ACHN (cell line): ENCODE data around the gene CLSTN3.
"Not testable (repeated sequence)": the region's sequence is repeated elsewhere in the genome, so short reads cannot be mapped to it uniquely, and the experiment has no call there.

Experiments used
- DNase-seq: peaks from one replicate; pipeline ENCODE4 v3.0.0-alpha.2; 2015
- in situ Hi-C: cut with HindIII; loops from 2 replicates; pipeline ENCODE4 v1.10.0; 2017; ENCODE audit warnings: low sequenced_read_pairs, low pct_ligation_motif_present, low pct_unique_long_range_greater_than_20kb

CLSTN3 gene

DNA sequence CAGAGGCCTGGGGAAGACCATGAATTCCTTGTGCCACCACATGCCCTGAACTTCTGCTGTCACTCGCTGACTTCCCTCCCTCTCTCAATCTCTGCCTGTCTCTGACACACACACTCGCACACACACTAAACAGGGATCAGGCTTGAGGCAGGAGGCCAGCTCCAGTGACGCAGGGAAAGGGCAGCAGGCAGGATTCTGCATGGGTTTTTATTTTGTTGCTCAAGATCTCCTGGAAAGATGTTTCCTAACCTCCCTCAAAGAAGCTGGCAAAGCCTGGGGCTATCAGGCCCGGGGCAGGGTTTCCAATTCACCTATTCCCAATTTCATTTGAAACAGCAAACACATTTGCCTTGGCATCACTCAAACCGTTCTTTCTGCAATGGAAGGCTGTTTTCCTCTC lies 31.6 kb downstream of the CLSTN3 start:
- in situ Hi-C loops: no loop called here
- no peak for DNase-seq

DNA sequence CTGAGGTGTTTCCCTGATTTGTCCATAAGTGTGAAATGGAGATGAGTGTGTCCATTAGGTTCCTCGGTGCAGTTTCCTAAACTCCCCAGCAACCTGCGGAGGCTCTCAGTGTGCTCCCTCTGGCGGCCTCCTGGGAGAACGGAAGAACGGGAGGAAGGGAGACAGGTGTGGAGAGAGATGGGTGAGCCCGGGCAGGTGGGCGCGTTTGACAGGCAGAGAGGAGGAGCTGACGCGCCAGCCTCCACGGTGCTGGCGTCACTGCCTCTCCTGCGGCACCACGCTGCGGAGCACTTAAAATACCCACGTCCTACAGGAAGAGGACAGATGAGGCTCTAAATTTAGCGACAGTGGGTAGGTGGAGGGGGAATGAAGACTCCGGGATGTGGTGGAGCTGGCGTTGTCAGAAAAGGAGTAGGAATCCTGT lies 32.5 kb downstream of the CLSTN3 start:
- in situ Hi-C loops: no loop called here
- no peak for DNase-seq

DNA sequence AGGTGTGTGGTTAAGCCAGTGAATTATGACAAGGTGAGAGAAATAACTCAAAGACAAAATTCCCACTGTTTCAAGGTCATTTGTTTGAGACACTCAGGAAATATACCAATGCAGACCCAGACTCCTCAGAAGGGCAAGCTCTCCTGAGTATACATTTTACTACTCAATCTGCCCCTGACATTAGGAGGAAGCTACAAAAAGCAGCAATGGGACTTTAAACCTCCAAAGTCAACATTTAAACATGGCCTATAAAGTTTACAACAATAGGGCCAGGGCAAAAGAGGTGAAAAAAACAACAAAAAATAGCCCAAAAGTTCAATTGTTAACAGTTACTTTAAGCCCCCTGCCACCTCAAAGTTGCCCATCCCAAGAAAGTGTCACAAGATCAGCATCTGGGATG lies 39.8 kb downstream of the CLSTN3 start:
- no peak for DNase-seq
- in situ Hi-C loops: no loop called here

DNA sequence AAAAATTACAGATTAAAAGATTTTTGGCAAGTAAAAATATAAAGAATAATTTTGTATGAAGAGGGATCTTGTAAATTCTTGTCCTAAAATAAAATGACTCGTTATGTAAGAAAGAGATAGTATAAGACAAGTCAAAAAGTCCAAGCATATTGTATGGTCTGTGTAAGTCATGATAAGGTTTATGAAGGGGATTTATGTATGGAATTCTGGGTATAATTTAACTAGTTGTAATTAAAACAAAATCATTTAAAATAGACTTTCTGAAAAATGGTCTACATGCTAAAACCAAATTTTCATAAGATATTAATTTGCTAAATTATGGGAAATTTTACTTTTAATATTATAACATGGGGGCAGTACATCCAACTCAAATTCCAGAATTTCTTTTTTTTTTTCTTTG lies 41.7 kb downstream of the CLSTN3 start:
- in situ Hi-C loops: no loop called here
- peak; percentile 18 for DNase-seq

DNA sequence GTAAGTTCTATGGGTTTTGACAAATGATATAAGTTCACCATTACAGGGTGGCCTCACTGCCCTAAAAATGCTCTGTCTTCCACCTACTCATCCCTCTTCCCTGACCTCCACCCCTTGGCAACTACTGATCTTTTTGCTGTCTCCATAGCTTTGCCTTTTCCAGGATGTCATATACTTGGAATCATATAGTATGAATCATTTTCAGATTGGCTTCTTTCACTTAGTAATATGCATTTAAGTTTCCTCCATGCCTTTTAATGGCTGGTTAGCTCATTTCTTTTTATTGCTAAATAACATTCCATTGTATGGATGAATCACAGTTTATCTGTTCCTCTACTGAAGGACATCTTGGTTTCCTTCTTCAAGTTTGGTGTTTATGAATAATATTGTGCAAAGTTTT lies 45.3 kb downstream of the CLSTN3 start:
- DNase-seq: no peak
- in situ Hi-C loops: no loop called here

DNA sequence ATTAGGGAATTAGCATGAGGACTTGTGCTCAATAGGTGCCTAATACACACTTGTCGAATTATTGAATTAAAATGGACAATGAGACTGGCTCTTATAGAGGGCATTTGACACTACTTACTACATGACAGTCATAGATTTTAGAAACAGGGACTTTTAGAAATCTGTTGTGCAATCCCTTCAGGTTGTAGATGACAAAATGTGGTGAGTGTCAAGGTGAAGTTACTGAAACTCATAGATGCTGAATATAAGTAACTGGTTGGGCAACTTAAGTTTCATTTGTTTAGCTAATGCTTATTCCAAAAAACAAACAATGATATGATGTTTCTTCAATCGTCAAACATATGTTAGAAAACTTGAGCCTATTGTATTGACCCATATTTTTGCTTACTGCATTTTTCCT lies 46.4 kb downstream of the CLSTN3 start:
- no peak for DNase-seq
- in situ Hi-C loops: no loop called here

DNA sequence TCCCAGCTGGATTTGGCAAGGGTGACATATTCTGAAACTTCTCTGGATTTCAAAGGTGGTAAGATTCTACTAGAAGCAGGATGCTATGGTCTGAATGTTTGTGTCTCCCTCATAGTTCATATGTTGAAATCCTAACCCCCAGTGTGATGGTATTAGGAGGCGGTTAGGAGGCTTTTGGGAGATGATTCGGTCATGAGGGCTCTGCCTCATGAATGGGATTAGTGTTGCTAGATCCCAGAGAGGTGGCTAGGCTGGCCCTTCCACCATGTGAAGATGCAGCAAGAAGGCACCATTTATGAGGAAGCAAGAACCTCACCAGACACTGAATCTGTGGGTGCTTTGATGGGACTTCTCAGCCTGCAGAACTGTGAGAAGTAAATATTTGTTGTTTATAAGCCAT lies 48.3 kb downstream of the CLSTN3 start:
- in situ Hi-C loops: no loop called here
- no peak for DNase-seq

DNA sequence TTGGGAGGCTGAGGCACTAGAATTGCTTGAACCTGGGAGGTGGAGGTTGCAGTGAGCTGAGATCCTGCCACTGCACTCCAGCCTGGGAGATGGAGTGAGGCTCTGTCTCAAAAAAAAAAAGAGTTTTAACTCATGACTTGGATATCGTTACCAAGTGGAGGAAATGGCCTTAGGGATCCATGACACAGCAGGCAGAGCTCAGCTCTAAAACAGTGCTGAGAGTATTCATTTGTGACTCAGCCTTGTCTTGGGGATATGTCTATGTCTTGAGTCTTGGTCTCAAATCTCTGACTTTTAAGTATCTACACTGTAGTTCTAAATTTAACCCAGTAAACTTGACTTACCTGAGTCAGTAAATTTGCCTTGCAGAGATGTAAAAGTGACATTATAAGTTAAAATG lies 50.5 kb downstream of the CLSTN3 start:
- in situ Hi-C loops: no loop called here
- DNase-seq: no peak

DNA sequence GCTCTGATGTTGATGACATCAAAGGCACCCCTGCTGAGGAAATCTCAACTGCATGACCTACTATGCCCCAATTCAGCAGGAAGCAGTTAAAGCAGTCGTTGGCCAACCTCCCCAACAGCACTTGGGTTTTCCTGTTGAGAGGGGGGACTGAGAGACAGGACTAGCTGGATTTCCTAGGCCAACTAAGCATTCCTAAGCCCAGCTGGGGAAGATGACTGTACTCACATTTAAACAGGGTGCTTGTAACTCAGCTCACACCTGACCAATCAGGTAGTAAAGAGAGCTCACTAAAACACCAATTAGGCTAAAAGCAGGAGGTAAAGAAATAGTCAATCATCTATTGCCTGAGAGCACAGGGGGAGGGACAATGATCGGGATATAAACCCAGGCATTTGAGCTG lies 55.9 kb downstream of the CLSTN3 start:
- in situ Hi-C loops, DNase-seq: not testable (repeated sequence)

DNA sequence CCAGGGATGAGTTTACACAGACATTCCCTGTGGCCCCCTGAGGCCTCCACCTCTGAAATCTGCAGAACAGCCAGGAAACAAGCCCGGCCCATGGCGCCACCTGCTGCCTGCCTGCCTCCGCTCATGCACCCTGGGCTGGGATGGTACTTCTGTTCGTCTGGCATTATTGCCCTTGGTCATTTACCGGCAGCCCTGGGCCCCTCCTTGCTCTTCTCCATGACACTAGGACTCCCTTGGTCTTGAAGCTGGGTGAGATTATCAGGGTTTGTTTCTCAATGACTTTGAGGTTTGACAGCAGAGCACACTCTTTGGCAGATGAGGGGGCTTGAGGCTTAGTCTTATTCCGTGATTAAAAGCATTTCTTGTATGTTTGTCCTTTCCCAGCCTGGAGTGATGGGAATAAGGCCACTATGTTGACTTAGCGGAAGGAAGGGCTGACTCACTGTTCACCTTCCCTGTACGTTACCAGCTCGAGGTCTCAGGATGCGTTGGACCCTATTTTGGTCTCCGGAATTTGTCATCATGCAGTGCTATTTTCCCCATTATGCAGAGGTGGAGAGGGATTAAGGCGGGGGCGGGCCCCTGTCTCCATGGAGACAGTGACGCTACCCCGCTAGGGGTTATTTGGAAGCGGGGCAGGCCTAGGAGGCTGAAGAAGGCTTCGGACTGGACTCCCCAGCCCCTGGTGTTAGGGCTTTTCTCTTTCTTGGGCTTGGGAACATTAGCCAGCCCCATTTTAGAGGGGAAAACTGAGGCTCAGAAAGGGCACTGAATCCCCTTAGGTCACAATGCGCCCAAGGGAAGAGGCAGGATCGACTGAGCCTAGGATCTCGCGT lies 58.6 kb downstream of the CLSTN3 start:
- in situ Hi-C loops: no loop called here
- peak; percentile 90 for DNase-seq

DNA sequence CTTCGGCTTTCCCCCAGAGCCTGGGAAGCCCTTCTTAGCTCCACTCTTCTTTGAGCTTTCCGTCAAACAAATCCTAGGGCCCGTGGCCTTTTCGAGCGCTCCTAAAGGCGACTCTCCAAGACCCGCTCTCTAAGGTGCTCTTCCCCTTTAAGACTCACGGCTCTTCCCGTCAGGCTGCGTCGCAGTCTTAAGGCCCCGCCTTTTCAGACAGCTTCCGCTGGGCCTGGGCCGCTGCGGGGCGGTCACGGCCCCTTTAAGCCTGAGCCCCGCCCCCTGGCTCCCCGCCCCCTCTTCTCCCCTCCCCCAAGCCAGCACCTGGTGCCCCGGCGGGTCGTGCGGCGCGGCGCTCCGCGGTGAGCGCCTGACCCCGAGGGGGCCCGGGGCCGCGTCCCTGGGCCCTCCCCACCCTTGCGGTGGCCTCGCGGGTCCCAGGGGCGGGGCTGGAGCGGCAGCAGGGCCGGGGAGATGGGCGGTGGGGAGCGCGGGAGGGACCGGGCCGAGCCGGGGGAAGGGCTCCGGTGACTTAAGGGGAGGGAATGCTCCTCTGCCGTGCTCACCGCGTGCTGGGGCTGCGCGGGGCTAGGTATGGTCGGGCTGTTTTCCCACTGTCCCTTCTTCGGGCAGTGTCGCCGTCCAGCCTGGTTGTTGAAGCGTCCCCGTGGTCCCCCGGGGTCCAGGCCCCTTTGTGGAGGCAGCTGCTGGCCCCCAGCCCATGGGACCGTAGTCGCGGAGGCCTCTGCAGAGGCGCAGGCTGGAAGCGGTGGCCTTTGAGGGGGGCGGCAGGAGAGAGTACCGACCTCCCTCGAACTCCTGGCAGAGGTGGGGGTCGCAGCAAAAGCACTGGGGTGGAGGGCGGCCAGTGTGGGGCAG lies 59.5 kb downstream of the CLSTN3 start, which contains the start of gene PEX5:
TSS of gene PEX5 (plus strand) at position 289 of the 870 bp plus-strand sequence. CDS start 692 bp downstream, outside the sequence.
- peak; percentile 98 for DNase-seq
- in situ Hi-C loops: no loop called here

DNA sequence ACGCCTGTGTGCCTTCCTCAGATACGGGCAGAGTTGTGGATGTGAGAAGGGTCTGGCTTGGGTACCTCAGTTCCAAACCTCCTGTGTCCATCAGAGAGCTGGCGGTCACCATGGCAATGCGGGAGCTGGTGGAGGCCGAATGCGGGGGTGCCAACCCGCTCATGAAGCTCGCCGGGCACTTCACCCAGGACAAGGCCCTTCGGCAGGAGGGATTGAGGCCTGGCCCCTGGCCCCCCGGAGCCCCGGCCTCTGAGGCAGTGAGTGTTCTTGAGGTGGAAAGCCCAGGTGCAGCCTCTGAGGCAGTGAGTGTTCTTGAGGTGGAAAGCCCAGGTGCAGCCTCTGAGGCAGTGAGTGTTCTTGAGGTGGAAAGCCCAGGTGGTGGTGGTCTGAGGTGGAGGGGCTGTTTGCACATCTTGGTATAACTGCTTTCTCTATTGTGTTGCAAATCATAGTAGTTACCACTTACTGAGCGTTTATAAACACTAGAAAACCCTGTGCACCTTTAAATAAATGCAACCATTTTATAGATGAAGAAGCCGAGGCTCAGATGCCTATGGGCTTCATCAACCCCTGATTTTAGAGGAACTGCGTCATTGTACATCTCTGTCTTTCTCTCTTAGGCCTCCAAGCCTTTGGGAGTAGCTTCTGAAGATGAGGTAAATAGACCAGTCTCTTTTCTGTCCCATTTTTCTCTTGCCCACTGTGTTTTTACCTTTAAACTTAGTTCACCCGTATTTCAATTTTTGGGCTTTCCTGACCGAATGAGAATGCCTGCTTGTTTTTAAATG lies 60.3 kb downstream of the CLSTN3 start:
- in situ Hi-C loops: no loop called here
- peak; percentile 10 for DNase-seq

DNA sequence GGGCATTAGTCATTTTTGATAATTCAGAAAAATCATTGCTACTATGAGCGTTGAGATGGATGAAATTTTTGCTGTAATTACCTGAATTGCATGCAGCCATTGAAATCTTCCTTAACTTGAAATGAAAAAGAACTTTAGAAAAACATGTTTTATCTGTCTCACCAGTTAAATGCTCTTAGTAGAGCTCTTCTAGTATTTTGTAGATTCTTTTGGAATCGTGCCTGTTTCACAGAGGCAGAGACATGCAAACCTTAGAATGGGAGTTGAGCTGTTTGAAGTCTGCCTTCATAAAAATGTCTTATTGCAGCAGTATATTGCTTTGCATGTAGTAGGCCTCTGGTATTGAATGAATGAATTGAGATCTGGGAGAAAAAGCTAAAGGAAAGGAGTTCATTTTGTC lies 63.5 kb downstream of the CLSTN3 start:
- in situ Hi-C loops: no loop called here
- no peak for DNase-seq

DNA sequence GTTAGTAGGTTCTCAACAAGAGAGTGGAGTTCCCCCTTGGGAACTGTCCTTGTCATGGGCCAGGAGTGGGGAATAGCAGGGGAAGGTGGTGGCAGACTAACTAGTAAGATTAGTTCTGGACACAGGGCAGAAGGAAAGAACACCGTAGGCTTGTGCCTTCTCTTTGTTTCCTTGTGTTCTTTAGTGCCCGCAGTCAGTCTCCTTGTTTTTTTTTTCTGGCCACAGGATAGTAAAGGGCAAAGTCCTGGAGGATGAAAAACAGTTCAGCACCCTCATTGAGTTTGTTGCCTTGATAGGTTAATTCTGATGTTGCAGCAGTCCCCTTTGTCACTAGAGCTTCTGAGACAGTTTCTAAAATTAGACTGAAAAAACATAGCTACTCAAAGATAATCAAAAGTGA lies 67.7 kb downstream of the CLSTN3 start:
- in situ Hi-C loops: no loop called here
- no peak for DNase-seq

DNA sequence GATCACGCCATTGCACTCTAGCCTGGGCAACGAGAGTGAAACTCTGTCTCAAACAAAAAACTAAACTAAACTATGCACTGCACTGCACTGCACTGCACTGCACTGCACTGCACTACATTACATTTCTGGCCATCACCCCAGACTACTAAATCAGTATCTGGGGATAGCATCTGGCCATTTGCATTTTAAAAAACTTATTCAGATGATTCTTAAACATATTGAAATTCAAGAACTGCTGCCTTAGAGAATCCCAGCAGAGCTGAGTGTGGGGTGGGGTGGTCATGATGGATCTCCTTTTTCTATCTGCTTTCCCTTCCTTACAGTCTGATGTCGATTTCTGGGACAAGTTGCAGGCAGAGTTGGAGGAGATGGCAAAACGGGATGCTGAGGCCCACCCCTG lies 72.9 kb downstream of the CLSTN3 start:
- no peak for DNase-seq
- in situ Hi-C loops: no loop called here

DNA sequence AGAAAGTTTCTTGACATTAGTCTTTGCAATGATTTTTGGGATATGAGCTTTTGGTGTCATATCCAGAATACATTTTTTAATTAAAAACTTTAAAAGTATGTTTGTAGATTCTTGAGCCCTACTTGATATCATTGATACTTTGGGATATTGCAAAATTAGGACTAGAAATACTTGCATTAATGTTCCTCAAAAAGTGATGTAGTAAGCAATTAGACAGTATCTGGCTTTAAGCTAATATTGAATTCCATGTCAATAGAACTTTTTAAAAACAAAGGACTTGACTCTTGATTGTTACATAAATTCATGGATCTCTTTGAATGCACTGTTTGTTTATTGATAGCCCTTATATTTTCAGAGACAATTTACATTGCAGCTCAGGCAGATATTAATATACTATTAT lies 74.9 kb downstream of the CLSTN3 start:
- DNase-seq: no peak
- in situ Hi-C loops: no loop called here

DNA sequence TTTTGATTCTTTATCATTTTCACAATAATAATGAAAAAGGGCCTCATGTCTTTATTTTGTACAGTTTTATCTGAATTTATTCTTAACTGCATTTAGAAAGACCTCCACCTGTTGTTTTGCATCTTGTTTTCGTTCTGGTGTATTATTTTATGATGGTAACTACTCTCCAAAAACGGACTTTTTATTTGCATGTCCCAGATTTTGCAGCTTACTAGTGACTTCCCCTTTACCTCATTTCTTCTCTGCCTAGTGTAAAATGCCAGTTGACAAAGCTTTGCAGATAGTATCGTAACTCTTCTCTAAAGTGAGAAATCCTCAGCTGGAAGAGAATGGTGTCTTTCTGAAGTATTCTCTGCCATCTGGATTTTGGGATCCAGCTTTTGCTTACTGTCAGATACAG lies 76.5 kb downstream of the CLSTN3 start:
- in situ Hi-C loops: no loop called here
- DNase-seq: no peak

DNA sequence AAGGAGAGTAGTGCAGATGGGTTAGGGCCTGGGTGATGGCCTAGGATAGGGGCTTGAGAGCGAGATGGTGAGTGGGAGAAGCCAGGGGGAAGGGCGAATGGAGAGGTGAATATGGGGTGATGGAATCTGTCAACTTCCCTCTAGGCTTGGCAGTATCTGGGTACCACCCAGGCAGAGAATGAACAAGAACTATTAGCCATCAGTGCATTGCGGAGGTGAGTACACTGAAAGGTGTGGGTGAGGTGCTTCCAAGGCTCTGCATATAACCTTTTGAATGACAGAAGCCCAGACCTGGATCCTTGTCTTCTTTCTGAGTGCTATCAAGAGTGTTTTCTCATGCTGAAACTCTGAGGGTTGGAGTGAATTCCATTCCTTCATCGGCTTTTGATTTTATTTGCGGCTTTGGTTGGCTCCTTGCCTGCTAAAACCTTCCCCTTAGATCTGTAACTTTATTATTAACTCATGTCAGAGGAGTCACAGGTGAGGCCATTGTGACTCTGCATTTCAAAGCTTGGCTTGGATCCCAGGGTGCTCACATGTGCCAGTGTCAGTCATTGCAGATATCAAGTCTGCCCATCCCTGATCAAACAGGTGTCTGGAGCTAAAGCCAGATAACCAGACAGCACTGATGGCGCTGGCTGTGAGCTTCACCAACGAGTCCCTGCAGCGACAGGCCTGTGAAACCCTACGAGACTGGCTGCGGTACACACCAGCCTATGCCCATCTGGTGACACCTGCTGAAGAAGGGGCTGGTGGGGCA lies 77.9 kb downstream of the CLSTN3 start:
- in situ Hi-C loops: no loop called here
- no peak for DNase-seq
